ENCODE measurements around the gene AUP1. TPM values are rescaled to one million over a fixed set of nuclear protein-coding genes. Genes with fewer than 3 reads are reported as not detected.

Gene AUP1
- total and polyA plus RNA-seq, 4 experiments from 2014 or later = 91.3 to 158 (median 138) TPM

DNA sequence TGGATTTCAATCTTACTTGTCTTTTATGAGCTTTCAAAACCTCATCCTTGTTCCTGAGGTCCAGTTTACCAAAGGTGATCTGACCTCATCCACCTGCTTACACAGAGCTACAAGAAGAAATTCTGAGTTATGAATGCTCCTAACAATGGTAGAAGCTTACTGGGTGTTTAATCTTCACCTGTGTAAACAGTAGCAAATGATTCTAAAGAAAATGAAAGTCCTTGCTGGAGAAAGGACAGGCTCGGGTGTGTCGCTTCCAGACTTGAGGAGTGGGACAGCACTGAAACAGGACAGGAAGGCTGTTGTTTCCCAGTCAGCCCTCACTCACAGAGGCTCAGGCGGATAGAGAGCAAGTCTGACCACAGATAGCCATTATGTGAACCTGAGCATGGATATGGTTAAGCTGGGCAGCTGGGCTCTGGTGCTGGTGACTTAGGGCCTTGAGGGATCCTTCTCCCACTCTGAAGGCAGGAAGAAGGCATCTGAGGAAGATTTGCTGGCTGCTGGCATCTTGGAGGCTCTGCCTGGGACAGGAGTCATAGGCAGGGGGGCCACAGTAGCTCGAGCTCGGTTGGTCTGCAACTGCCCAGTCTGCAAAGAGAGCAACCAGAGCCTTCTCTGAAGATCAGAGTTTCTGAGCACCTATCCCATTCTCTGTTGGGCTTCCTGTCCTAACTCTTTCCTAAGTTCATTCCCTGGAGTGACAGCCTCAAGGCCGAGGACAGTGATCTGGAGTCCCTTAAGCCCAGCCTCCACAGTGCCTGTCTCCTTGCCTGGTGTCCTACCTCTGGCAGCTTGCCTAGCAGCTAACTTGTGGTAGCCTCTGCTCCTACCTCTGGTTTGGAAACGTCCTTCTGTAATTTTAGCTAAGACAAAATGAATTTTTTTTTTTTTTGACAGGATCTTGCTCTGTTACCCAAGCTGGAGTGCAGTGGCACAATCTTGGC is 29.1 kb upstream of the AUP1 start:
- intact Hi-C loops (cut with micrococcal nuclease) = loop anchor here (10.0 kb wide), 1 partner anchor 164 kb away; no protein-coding TSS in a partner anchor
- H3K9me3 ChIP-seq (ENCODE audit: control insufficient read depth in 1 of 2, low read length in 2 of 2) = no peaks in the 10 kb centered on the region
- DNase-seq = no peak
- Mint-ChIP-seq H3K9me3 (peaks cover 0 to 2% (median 0%) of the 10 kb centered on the region in 8 donors), H3K36me3 (peaks cover 0 to 20% of the 10 kb centered on the region in 2 donors), H3K27me3 (peaks cover 7 to 11% of the 10 kb centered on the region in 2 donors), H3K4me3 (no peak overlapping the region), H3K27ac (peak overlapping the region in 3 of 7 donors; percentile 23 to 45 (median 43)), H3K4me1 (peaks cover 5 to 24% (median 15%) of the 10 kb centered on the region in 4 donors)
- H3K36me3 ChIP-seq (ENCODE audit: insufficient read depth, low read length) = no peaks in the 10 kb centered on the region
- H3K4me1 ChIP-seq (ENCODE audit: insufficient read depth, low read length) = peaks cover 14% of the 10 kb centered on the region
- ChIA-PET POLR2A (ENCODE audit: partially characterized antibody) (interaction anchor here (0.6 to 1.5 kb wide), 4 partner anchors 13 to 100 kb away, joined by 3 to 4 read pairs (median 4); partner anchors contain the start of genes CCDC142, TTC31 and WBP1), CTCF (ENCODE audit: partially characterized antibody) (interaction anchor here (0.6 to 1.3 kb wide), 2 partner anchors 58 to 644 kb away, joined by 3 read pairs; no protein-coding TSS in a partner anchor)
- H3K27me3 ChIP-seq (ENCODE audit: insufficient read depth, low read length) = no peaks in the 10 kb centered on the region
- no peak overlapping the region for H3K27ac ChIP-seq (ENCODE audit: low read depth, low read length)
- no peak overlapping the region for H3K4me3 ChIP-seq (ENCODE audit: low read length in 2 of 2)

DNA sequence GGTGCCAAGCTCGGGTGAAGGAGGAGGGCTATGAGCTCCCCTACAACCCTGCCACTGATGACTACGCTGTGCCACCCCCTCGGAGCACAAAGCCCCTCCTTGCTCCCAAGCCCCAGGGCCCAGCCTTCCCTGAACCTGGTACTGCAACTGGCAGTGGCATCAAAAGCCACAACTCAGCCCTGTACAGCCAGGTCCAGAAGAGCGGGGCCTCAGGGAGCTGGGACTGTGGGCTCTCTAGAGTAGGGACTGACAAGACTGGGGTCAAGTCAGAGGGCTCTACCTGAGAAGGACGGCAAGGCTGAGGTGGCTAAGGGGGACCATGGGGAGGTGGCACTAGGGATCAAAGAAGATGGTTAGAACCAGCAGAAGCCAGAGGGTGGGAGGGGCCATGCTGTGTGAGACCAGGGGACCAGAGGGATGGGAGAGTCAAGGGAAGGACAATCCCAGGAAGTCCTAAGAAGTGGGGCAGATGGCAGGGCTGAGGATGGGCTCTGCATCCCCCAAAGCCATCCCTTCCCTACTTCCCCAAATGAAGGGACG is 27.4 kb upstream of the AUP1 start:
- H3K36me3 ChIP-seq (ENCODE audit: insufficient read depth, low read length) = no peaks in the 10 kb centered on the region
- H3K9me3 ChIP-seq (ENCODE audit: control insufficient read depth in 1 of 2, low read length in 2 of 2) = no peaks in the 10 kb centered on the region
- no peaks in the 10 kb centered on the region for H3K27me3 ChIP-seq (ENCODE audit: insufficient read depth, low read length)
- H3K4me1 ChIP-seq (ENCODE audit: insufficient read depth, low read length) = peaks cover 16% of the 10 kb centered on the region
- Mint-ChIP-seq H3K36me3 (peaks cover 0 to 20% of the 10 kb centered on the region in 2 donors), H3K4me3 (peak overlapping the region in 2 of 8 donors; percentile 61 to 98), H3K27me3 (peaks cover 5 to 10% of the 10 kb centered on the region in 2 donors), H3K9me3 (peaks cover 0 to 2% (median 0%) of the 10 kb centered on the region in 8 donors), H3K4me1 (peaks cover 7 to 31% (median 19%) of the 10 kb centered on the region in 4 donors), H3K27ac (peak overlapping the region in 4 of 7 donors; percentile 32 to 80 (median 60))
- ChIA-PET POLR2A (ENCODE audit: partially characterized antibody) (interaction anchor here (0.9 to 2.2 kb wide), 2 partner anchors 10 to 84 kb away, joined by 3 to 5 read pairs; partner anchors contain the start of gene MRPL53), CTCF (ENCODE audit: partially characterized antibody) (no interaction called here)
- DNase-seq = no peak
- no peak overlapping the region for H3K27ac ChIP-seq (ENCODE audit: low read depth, low read length)
- no peak overlapping the region for H3K4me3 ChIP-seq (ENCODE audit: low read length in 2 of 2)
- intact Hi-C loops (cut with micrococcal nuclease) = loop anchor here (10.0 kb wide), 1 partner anchor 162 kb away; no protein-coding TSS in a partner anchor

DNA sequence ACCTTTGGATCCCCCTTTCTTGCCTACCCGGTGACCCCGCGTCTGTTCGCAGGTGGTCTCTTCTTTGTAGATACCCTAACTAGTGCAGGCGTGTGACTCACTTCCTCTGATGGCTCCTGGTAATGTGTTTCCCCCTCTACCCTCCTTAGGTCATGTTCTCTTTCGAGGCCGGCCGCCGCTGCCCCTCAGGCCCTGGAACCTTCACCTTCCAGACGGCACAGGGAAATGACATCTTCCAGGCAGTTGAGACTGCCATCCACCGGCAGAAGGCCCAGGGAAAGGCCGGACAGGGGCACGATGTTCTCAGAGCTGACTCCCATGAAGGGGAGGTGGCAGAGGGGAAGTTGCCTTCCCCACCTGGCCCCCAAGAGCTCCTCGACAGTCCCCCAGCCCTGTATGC is 26.7 kb upstream of the AUP1 start:
- peaks cover 7 to 31% (median 19%) of the 10 kb centered on the region in 4 donors for H3K4me1 Mint-ChIP-seq
- H3K36me3 ChIP-seq (ENCODE audit: insufficient read depth, low read length) = no peaks in the 10 kb centered on the region
- ChIA-PET POLR2A (ENCODE audit: partially characterized antibody) (interaction anchor here (1.2 to 2.2 kb wide), 2 partner anchors 11 to 22 kb away, joined by 3 to 5 read pairs; no protein-coding TSS in a partner anchor), CTCF (ENCODE audit: partially characterized antibody) (no interaction called here)
- peaks cover 0 to 2% (median 0%) of the 10 kb centered on the region in 8 donors for H3K9me3 Mint-ChIP-seq
- peak overlapping the region in 5 of 7 donors; percentile 47 to 85 (median 73) for H3K27ac Mint-ChIP-seq
- DNase-seq = no peak
- peaks cover 16% of the 10 kb centered on the region for H3K4me1 ChIP-seq (ENCODE audit: insufficient read depth, low read length)
- H3K27me3 Mint-ChIP-seq = peaks cover under 1 to 16% of the 10 kb centered on the region in 2 donors
- no peaks in the 10 kb centered on the region for H3K27me3 ChIP-seq (ENCODE audit: insufficient read depth, low read length)
- H3K36me3 Mint-ChIP-seq = peaks cover 0 to 20% of the 10 kb centered on the region in 2 donors
- intact Hi-C loops (cut with micrococcal nuclease) = loop anchor here (10.0 kb wide), 1 partner anchor 161 kb away; no protein-coding TSS in a partner anchor
- no peak overlapping the region for H3K4me3 ChIP-seq (ENCODE audit: low read length in 2 of 2)
- no peaks in the 10 kb centered on the region for H3K9me3 ChIP-seq (ENCODE audit: control insufficient read depth in 1 of 2, low read length in 2 of 2)
- H3K4me3 Mint-ChIP-seq = peak overlapping the region; percentile 31 to 98 (median 94)
- H3K27ac ChIP-seq (ENCODE audit: low read depth, low read length) = no peak overlapping the region

DNA sequence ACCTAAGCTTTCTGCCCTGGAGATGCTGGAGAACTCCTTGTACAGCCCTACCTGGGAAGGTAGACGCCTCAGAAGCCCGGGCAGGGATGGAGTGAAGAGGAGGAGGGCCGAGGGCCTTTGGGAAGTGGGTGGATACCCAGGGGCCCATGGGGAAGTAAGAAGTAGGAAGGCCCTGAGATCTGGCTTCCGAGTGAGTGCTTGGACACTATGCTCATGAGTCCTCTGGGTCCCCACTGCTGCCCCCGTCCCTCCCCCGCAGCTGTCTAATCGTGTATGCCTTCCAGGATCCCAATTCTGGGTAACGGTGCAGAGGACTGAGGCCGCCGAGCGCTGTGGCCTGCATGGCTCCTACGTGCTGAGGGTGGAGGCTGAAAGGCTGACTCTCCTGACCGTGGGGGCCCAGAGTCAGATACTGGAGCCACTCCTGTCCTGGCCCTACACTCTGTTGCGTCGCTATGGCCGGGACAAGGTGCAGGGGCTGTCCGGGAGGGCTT is 26.2 kb upstream of the AUP1 start:
- Mint-ChIP-seq H3K27me3 (peaks cover 0 to 18% of the 10 kb centered on the region in 2 donors), H3K4me3 (peak overlapping the region; percentile 94 to 98 (median 96)), H3K36me3 (peaks cover 0 to 20% of the 10 kb centered on the region in 2 donors), H3K27ac (peak overlapping the region; percentile 2 to 98 (median 91)), H3K9me3 (peaks cover 0 to 2% (median 0%) of the 10 kb centered on the region in 8 donors), H3K4me1 (peaks cover 7 to 32% (median 19%) of the 10 kb centered on the region in 4 donors)
- no peaks in the 10 kb centered on the region for H3K9me3 ChIP-seq (ENCODE audit: control insufficient read depth in 1 of 2, low read length in 2 of 2)
- POLR2A ChIA-PET (ENCODE audit: partially characterized antibody) = interaction anchor here (0.6 to 2.2 kb wide), 5 partner anchors 12 to 73 kb away, joined by 3 to 5 read pairs (median 3); partner anchors contain the start of genes AUP1, CCDC142, HTRA2 and TTC31
- no peaks in the 10 kb centered on the region for H3K36me3 ChIP-seq (ENCODE audit: insufficient read depth, low read length)
- H3K4me3 ChIP-seq (ENCODE audit: low read length in 2 of 2) = peak overlapping the region; percentile 84 to 99
- no peak for DNase-seq
- intact Hi-C loops (cut with micrococcal nuclease) = loop anchor here (1.0 to 10.0 kb wide), 3 partner anchors 48 to 161 kb away; partner anchors contain the start of genes CCDC142, PCGF1 and TTC31
- CTCF ChIA-PET (ENCODE audit: partially characterized antibody) = interaction anchor here (0.8 to 0.9 kb wide), 2 partner anchors 12 to 32 kb away, joined by 4 read pairs; no protein-coding TSS in a partner anchor
- H3K27me3 ChIP-seq (ENCODE audit: insufficient read depth, low read length) = no peaks in the 10 kb centered on the region
- peaks cover 16% of the 10 kb centered on the region for H3K4me1 ChIP-seq (ENCODE audit: insufficient read depth, low read length)
- peak overlapping the region; percentile 64 for H3K27ac ChIP-seq (ENCODE audit: low read depth, low read length)

DNA sequence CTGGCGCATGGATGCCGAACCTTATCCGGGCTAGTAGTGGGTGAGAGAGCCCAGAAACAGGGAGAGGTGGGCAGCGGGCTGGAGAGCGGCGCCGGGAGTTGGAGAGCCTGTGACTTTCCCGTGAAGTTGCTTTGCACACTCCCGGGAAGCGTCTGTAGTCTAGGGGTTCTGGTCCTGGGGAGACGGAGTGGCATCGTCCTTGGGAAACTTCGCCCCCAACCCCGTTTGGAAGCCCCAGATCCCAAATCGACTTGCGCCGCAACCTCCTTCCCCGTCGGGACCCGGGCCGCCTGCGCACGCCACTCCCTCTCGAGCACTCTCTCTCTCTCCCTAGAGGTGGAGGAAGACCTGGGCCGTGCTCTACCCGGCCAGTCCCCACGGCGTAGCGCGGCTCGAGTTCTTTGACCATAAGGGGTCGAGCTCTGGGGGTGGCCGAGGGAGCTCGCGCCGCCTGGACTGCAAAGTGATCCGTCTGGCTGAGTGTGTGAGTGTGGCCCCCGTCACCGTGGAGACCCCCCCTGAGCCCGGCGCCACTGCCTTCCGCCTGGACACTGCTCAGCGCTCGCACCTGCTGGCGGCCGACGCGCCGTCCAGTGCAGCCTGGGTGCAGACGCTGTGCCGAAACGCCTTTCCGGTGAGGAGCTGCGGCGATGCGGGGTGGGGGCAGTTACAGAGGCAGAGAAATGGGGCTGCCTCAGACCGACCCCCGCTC is 25.5 kb upstream of the AUP1 start:
- CTCF ChIA-PET (ENCODE audit: partially characterized antibody) = interaction anchor here (0.8 to 0.9 kb wide), 2 partner anchors 12 to 32 kb away, joined by 4 read pairs; no protein-coding TSS in a partner anchor
- peak in 4 of 5 donors; percentile 32 to 48 (median 46) for DNase-seq
- H3K4me1 ChIP-seq (ENCODE audit: insufficient read depth, low read length) = peaks cover 16% of the 10 kb centered on the region
- peak overlapping the region; percentile 84 to 99 for H3K4me3 ChIP-seq (ENCODE audit: low read length in 2 of 2)
- POLR2A ChIA-PET (ENCODE audit: partially characterized antibody) = interaction anchor here (0.6 to 2.2 kb wide), 6 partner anchors 12 to 163 kb away, joined by 3 to 5 read pairs (median 4); partner anchors contain the start of genes AUP1, CCDC142, HTRA2 and TTC31
- Mint-ChIP-seq H3K27me3 (peaks cover 6 to 20% of the 10 kb centered on the region in 2 donors), H3K36me3 (peaks cover 0 to 20% of the 10 kb centered on the region in 2 donors), H3K4me3 (peak overlapping the region; percentile 94 to 98 (median 96)), H3K9me3 (peaks cover 0 to 2% (median 0%) of the 10 kb centered on the region in 8 donors), H3K4me1 (peaks cover 7 to 30% (median 19%) of the 10 kb centered on the region in 4 donors), H3K27ac (peak overlapping the region; percentile 73 to 98 (median 93))
- H3K36me3 ChIP-seq (ENCODE audit: insufficient read depth, low read length) = no peaks in the 10 kb centered on the region
- H3K27ac ChIP-seq (ENCODE audit: low read depth, low read length) = peak overlapping the region; percentile 64
- peaks cover 7% of the 10 kb centered on the region for H3K27me3 ChIP-seq (ENCODE audit: insufficient read depth, low read length)
- no peaks in the 10 kb centered on the region for H3K9me3 ChIP-seq (ENCODE audit: control insufficient read depth in 1 of 2, low read length in 2 of 2)
- intact Hi-C loops (cut with micrococcal nuclease) = loop anchor here (1.0 to 10.0 kb wide), 4 partner anchors 26 to 160 kb away; partner anchors contain the start of genes AUP1, CCDC142, HTRA2 and PCGF1
